NB4 (cell line): ENCODE measurements around the gene IGF1.

Experiments
- DNase-seq: peaks from one replicate; pipeline ENCODE4 v3.0.0; 2010; ENCODE audit warnings: low read depth
- H3K4me3 ChIP-seq: one replicate; pipeline ENCODE4 v1.5.1; 2011; ENCODE audit warnings: mild to moderate bottlenecking, low read depth, low read length, moderate library complexity
- MYC ChIP-seq: IDR thresholded peaks from 2 replicates; pipeline ENCODE4 v1.6.1; 2011; ENCODE audit warnings: low read depth, low read length
- POLR2A ChIP-seq: IDR thresholded peaks from 2 replicates; pipeline ENCODE4 v1.6.1; 2011; ENCODE audit warnings: mild to moderate bottlenecking; ENCODE audit not compliant: insufficient read length; ENCODE audit errors: extremely low read depth
- TF ChIP-seq, protein P1 (sequence below): IDR thresholded peaks from one replicate; pipeline ENCODE4 v1.5.1; 2012; ENCODE audit warnings: low read depth, low read length
- TF ChIP-seq, protein P2 (sequence below): IDR thresholded peaks from 2 replicates; pipeline ENCODE4 v1.6.1; 2011; ENCODE audit warnings: low read depth, low read length

Gene IGF1

DNA sequence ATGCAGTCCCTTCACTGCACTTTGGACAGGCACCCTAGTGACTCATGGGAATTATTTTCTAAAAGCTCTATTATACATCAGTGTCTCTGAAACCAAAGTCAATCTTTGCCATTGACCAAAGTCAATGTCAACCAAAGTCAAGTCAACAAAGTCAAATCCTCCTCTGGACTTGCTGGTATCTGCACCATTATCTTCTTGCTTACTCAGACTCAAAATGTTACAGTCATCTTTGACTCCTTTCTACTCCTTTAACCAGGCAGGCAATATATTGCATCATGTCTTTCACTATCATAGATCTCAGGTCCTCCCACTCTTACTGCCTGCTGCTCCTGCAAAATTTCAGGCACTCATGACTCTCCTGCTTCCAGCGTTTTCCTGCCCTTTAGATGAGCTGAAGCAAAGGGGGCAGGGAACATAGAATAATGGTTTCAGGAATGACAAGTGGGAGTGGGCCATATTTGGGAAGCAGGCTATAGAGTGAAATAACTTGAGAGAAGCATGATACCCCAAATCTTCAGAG, 39.2 kb downstream of the IGF1 start:
- TF ChIP-seq, protein P1, sequence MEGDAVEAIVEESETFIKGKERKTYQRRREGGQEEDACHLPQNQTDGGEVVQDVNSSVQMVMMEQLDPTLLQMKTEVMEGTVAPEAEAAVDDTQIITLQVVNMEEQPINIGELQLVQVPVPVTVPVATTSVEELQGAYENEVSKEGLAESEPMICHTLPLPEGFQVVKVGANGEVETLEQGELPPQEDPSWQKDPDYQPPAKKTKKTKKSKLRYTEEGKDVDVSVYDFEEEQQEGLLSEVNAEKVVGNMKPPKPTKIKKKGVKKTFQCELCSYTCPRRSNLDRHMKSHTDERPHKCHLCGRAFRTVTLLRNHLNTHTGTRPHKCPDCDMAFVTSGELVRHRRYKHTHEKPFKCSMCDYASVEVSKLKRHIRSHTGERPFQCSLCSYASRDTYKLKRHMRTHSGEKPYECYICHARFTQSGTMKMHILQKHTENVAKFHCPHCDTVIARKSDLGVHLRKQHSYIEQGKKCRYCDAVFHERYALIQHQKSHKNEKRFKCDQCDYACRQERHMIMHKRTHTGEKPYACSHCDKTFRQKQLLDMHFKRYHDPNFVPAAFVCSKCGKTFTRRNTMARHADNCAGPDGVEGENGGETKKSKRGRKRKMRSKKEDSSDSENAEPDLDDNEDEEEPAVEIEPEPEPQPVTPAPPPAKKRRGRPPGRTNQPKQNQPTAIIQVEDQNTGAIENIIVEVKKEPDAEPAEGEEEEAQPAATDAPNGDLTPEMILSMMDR, result no peak
- TF ChIP-seq MYC (no peak), POLR2A (no peak)
- TF ChIP-seq, protein P2, sequence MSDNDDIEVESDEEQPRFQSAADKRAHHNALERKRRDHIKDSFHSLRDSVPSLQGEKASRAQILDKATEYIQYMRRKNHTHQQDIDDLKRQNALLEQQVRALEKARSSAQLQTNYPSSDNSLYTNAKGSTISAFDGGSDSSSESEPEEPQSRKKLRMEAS, result no peak
- H3K4me3 ChIP-seq, result no peak overlapping the region
- no peak for DNase-seq

DNA sequence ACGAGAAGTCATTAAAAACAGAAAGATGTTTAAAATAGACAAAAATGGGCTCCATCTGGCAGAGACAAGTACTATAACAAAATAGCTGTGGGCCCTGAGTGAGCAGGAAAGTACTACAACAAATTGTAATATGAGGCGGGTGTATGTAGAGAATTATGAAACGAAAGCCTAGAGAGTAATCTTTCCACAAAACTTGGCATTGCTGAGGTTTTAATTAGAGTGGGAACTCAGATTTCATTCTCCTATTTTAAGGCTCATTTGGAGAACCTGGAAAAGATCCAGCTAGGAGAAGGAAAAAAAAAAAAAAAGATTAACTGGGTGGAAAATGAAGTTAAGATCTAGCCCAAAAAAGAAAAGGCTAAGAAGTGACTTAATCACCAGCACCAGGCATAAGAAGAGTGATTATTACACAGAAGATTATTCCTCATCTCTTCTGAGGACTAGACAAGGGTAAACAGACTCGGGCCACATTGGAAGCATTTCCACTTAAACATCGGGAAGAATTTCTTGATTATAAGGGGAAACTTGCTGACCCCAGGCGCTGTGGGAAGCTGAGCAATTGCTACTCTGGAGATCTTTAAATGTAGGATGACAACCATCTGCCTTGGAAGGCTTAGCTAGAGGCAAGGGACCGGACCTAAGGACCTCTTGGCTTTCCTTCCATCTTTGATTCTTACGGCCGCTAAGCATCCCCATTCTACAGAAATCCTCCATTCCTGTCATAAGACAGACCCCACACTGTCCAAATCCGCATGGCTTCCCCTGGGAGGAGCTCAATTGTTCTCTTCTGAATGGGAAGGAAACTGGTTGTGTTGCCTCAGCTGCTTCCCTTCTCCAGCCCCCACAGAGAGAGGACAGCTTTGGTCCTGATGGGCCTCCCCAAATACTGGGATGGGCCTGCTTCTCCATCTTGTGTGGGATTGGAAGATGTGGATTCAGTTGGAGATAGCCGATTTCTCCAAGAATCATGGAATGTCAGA, 40.6 kb downstream of the IGF1 start:
- no peak for TF ChIP-seq POLR2A
- no peak overlapping the region for H3K4me3 ChIP-seq
- no peak for DNase-seq

DNA sequence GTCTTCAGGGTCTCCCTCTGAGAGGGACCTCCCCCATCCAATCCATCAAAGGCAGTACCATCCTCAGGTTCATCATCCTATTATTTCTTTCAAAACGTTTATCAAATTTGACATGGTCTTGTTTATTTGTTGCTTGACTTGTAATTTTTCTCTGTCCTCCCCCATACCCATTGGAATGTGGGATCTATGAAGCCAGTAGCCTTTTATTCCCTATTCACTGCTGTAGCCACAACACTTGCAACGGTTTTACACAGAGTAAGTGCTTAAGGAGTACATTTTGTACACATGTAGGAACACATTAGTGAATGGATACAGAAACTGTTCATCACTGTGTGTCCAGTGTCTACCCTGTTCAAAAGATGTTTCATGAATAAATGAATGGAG, 41.5 kb downstream of the IGF1 start:
- TF ChIP-seq MYC, result no peak
- TF ChIP-seq, protein P2, result no peak
- TF ChIP-seq POLR2A, result no peak
- TF ChIP-seq, protein P1, result no peak
- no peak for DNase-seq
- H3K4me3 ChIP-seq, result no peak overlapping the region

DNA sequence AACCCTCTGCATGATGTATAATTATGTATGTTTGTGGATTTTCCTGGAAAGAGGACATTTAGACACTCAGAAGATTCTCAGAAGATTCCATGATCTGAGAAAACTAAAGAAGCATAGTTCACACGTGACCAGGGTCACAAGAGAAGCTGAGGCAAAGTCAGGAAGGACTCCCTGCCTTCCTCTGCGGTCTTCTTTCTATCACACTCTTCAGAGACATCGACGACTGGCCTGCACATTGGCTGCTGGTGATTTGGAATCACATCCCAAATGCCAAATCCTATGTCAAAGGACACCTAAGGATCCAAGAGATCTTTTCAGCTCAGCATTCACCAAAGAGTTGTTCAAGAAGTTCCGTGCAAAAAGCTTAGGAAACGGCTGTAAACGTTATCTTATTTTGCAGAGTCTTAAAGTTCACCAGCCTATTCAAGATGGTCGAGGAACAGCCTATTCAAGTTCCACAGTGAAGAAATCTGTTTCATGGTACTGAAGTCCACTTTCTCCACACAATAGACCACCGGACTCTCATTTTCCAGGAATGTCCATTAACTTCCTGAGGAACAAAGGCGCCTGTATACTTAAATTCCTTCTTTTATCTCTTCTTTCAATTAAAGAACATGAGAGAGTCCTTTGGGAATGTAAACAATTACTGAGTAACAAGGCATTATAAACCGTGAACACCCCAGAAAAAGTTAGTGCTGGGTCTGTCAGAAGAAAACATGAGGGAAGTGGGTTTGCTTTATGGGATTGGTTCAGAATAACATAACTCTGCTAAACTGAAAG, 42.1 kb downstream of the IGF1 start:
- TF ChIP-seq, protein P2, result no peak
- TF ChIP-seq, protein P1, result no peak
- TF ChIP-seq MYC, result no peak
- TF ChIP-seq POLR2A, result no peak
- no peak overlapping the region for H3K4me3 ChIP-seq
- DNase-seq, result no peak

DNA sequence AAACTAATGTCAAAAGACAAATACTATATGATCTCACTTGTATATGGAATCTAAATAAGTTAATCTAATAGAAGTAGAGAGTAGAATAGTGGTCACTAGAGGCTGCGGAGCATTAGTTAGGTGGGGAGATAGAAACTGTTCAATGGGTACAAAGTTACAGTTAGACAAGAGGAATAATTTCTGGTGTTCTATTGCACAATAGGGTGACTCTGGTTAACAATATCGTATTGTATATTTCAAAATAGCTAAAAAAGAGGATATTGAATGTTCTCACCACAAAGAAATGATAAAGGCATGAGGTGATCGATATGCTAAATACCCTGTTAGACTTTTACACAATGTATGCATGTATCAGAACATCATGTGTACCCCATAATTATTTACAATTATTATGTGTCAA, 42.9 kb downstream of the IGF1 start:
- no peak overlapping the region for H3K4me3 ChIP-seq
- DNase-seq, result no peak
- no peak for TF ChIP-seq MYC
- TF ChIP-seq, protein P2, result no peak
- TF ChIP-seq, protein P1, result no peak
- no peak for TF ChIP-seq POLR2A

DNA sequence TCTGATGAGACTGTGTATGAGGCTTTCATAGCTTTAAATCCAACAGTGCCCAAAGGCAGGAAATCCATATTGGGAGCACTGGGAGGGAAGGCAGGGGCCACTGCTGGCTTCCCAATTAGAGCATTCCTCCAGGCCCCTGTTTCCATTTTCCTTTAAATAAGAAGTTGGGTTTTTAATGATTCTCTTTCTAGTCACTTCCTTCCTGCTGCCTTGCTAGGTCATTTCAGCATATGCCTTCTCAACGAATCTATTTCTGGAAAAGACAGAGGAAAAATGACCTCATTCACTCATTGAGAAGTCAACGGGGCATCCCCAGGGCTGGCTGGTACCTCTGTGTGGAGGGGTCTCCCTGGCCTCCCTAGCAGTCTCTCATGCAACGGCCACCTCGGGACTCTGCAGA, 43.5 kb downstream of the IGF1 start:
- DNase-seq, result no peak
- TF ChIP-seq, protein P1, result no peak
- TF ChIP-seq, protein P2, result no peak
- no peak for TF ChIP-seq MYC
- TF ChIP-seq POLR2A, result no peak
- H3K4me3 ChIP-seq, result no peak overlapping the region
